GM12878 (cell line): ENCODE results near the gene ZNF892.

Experiments used
- CBFB ChIP-seq: IDR thresholded peaks from 2 replicates; pipeline ENCODE4 v1.6.1; 2016; ENCODE audit warnings: antibody characterized with exemption, low read depth
- CHD2 ChIP-seq: IDR thresholded peaks from 2 replicates; pipeline ENCODE4 v1.6.1; 2011; ENCODE audit warnings: low read depth, low read length, improper control_type of control experiment, borderline replicate concordance
- NR2C2 ChIP-seq: IDR thresholded peaks from 2 replicates; pipeline ENCODE4 v1.6.1; 2011; ENCODE audit warnings: borderline replicate concordance, low read depth; ENCODE audit not compliant: control insufficient read depth, insufficient read length
- POLR2AphosphoS5 ChIP-seq: IDR thresholded peaks from 2 replicates; pipeline ENCODE4 v1.6.1; 2011; ENCODE audit warnings: mild to moderate bottlenecking, low read length, inconsistent platforms
- TF ChIP-seq, protein P1 (sequence below), 3 experiments: IDR thresholded peaks in 2 of 3; conservative IDR thresholded peaks in 1 of 3; 2 replicates each; pipeline ENCODE4 v1.5.1; 2011; ENCODE audit warnings: low read depth in 3 of 3, low read length in 3 of 3, mild to moderate bottlenecking in 3 of 3, control low read depth in 2 of 3, moderate library complexity in 2 of 3, inconsistent platforms in 1 of 3, mixed read lengths in 1 of 3; ENCODE audit not compliant: control insufficient read depth in 2 of 3, insufficient read depth in 1 of 3; ENCODE audit errors: extremely low read depth in 1 of 3

DNA sequence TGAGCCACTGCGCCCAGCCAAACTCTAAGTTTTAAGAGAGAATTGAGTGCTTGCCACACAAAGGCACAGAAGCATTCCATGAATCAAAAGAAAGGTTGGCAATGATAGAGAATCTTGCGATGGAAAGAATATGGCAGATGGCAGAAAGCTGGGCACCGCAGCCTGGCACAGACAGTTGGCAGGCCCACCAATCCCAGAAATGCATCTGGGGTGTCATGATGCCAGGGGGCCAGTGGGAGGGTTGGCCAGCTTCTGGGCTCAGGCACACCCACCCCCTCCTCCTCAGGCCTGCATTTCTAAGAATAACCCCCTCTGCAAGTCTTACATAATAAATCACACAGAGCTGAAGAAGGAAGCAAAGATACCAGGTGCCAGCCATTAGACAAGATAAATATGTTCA is 22.1 kb upstream of the ZNF892 start:
- TF ChIP-seq, protein P1, sequence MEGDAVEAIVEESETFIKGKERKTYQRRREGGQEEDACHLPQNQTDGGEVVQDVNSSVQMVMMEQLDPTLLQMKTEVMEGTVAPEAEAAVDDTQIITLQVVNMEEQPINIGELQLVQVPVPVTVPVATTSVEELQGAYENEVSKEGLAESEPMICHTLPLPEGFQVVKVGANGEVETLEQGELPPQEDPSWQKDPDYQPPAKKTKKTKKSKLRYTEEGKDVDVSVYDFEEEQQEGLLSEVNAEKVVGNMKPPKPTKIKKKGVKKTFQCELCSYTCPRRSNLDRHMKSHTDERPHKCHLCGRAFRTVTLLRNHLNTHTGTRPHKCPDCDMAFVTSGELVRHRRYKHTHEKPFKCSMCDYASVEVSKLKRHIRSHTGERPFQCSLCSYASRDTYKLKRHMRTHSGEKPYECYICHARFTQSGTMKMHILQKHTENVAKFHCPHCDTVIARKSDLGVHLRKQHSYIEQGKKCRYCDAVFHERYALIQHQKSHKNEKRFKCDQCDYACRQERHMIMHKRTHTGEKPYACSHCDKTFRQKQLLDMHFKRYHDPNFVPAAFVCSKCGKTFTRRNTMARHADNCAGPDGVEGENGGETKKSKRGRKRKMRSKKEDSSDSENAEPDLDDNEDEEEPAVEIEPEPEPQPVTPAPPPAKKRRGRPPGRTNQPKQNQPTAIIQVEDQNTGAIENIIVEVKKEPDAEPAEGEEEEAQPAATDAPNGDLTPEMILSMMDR (IDR thresholded peaks at IDR 0.05 in 2 of 3, conservative IDR thresholded peaks at IDR 0.05 in 1 of 3; ENCODE audit: control insufficient read depth in 2 of 3, extremely low read depth in 1 of 3, insufficient read depth in 1 of 3, low read depth in 3 of 3, low read length in 3 of 3): no peak
- TF ChIP-seq CBFB: no peak
- no peak for TF ChIP-seq POLR2AphosphoS5
- no peak for TF ChIP-seq NR2C2
- no peak for TF ChIP-seq CHD2
